H1 (cell line): ENCODE measurements around the gene BMF. TPM values are rescaled to one million over a fixed set of nuclear protein-coding genes. Genes with fewer than 3 reads are reported as not detected.

ENCODE experiments used
- CTCF ChIA-PET: fragments of 300-600 bp; sonication (Branson Sonifier 250); formaldehyde crosslinking; loops from one replicate; lab custom pipeline; 2021; ENCODE audit not compliant: partially characterized antibody; lab: Charles Lee
- POLR2A ChIA-PET: fragments of 300-600 bp; sonication (Branson Sonifier 250); formaldehyde crosslinking; loops from one replicate; lab custom pipeline; 2021; ENCODE audit warnings: inconsistent platforms; ENCODE audit not compliant: partially characterized antibody; lab: Charles Lee
- DNase-seq, 2 experiments: peaks; one replicate each; pipeline versions ENCODE4 v3.0.0 to v3.0.0-alpha.2; 2010 to 2022; ENCODE audit warnings: low spot score in 2 of 2, low read depth in 1 of 2, mixed read lengths in 1 of 2
- FAIRE-seq: peaks from 2 replicates; lab custom pipeline; 2011; peaks lifted over from hg19 to GRCh38; lab: Jason Lieb, UNC
- H2AFZ ChIP-seq: 2 replicates; pipeline ENCODE4 v1.8.1; 2012; ENCODE audit warnings: low read length, inconsistent platforms
- H2AK5ac ChIP-seq: 2 replicates; pipeline ENCODE4 v1.6.1; 2013; ENCODE audit warnings: low read depth, low read length
- H2BK120ac ChIP-seq: replicated peaks from 2 replicates; pipeline ENCODE3; 2013; ENCODE audit warnings: low read depth, low read length, inconsistent platforms
- H2BK12ac ChIP-seq: 2 replicates; pipeline ENCODE4 v1.6.1; 2013; ENCODE audit warnings: low read depth, low read length
- H2BK15ac ChIP-seq: 2 replicates; pipeline ENCODE4 v1.6.1; 2013; ENCODE audit warnings: low read length
- H2BK20ac ChIP-seq: 2 replicates; pipeline ENCODE4 v1.6.1; 2013; ENCODE audit warnings: low read length
- H2BK5ac ChIP-seq: 2 replicates; pipeline ENCODE4 v1.6.1; 2013; ENCODE audit warnings: low read depth, low read length
- H3K14ac ChIP-seq: 2 replicates; pipeline ENCODE4 v1.6.1; 2013; ENCODE audit warnings: inconsistent platforms; ENCODE audit not compliant: insufficient read length
- H3K18ac ChIP-seq: 2 replicates; pipeline ENCODE4 v1.6.1; 2013; ENCODE audit warnings: low read length; ENCODE audit errors: extremely low read depth
- H3K23ac ChIP-seq: 2 replicates; pipeline ENCODE4 v1.6.1; 2013; ENCODE audit warnings: inconsistent platforms; ENCODE audit not compliant: insufficient read length
- H3K23me2 ChIP-seq: 2 replicates; pipeline ENCODE4 v1.6.1; 2013; ENCODE audit warnings: low read depth, low read length
- H3K27ac ChIP-seq: 2 replicates; pipeline ENCODE4 v1.6.1; 2011; ENCODE audit warnings: low read depth, low read length, inconsistent platforms
- H3K27me3 ChIP-seq, 4 experiments: replicated peaks in 1 of 4; 1 replicate in 1 of 4; 2 replicates in 3 of 4; pipeline versions ENCODE4 v1.6.1 to v1.8.1; 2011 to 2013; ENCODE audit warnings: low read length in 3 of 4, mild to moderate bottlenecking in 3 of 4, inconsistent platforms in 2 of 4, mixed read lengths in 2 of 4, moderate library complexity in 1 of 4; ENCODE audit not compliant: control insufficient read depth in 3 of 4, insufficient read depth in 3 of 4; ENCODE audit errors: extremely low read depth in 1 of 4
- H3K36me3 ChIP-seq, 4 experiments: 2 replicates each; pipeline versions ENCODE4 v1.6.1 to v1.8.1; 2011 to 2013; ENCODE audit warnings: mild to moderate bottlenecking in 4 of 4, low read length in 3 of 4, moderate library complexity in 2 of 4, control low read depth in 1 of 4, inconsistent platforms in 1 of 4; ENCODE audit not compliant: insufficient read depth in 4 of 4, control insufficient read depth in 2 of 4
- H3K4ac ChIP-seq: replicated peaks from 2 replicates; pipeline ENCODE3; 2013; ENCODE audit warnings: low read length, low read depth, mixed read lengths, inconsistent platforms; ENCODE audit not compliant: insufficient read length
- H3K4me1 ChIP-seq, 4 experiments: replicated peaks in 1 of 4; 1 replicate in 1 of 4; 2 replicates in 3 of 4; pipeline versions ENCODE4 v1.6.1 to v1.8.1; 2011 to 2013; ENCODE audit warnings: low read length in 3 of 4, inconsistent platforms in 2 of 4, mixed read lengths in 1 of 4; ENCODE audit not compliant: insufficient read depth in 4 of 4, control insufficient read depth in 3 of 4
- H3K4me2 ChIP-seq, 2 experiments: 2 replicates each; pipeline versions ENCODE4 v1.6.1 to v1.8.1; 2011 to 2013; ENCODE audit warnings: low read depth in 2 of 2, low read length in 2 of 2, control low read depth in 1 of 2, inconsistent platforms in 1 of 2, mild to moderate bottlenecking in 1 of 2; ENCODE audit not compliant: insufficient read depth in 1 of 2
- H3K4me3 ChIP-seq, 4 experiments: fragments of 200-600, 300-600 bp in 1 of 4; sonication (generic), shearing (Covaris generic), sonication (Bioruptor Twin) in 1 of 4; 2 replicates each; pipeline versions ENCODE4 v1.5.1 to v1.8.1; 2011 to 2016; ENCODE audit warnings: low read length in 4 of 4, low read depth in 3 of 4, control low read depth in 2 of 4, inconsistent platforms in 2 of 4, mild to moderate bottlenecking in 2 of 4, mixed read lengths in 1 of 4, moderate library complexity in 1 of 4; ENCODE audit not compliant: insufficient read depth in 2 of 4; ENCODE audit errors: extremely low read depth in 1 of 4
- H3K56ac ChIP-seq: replicated peaks from 2 replicates; pipeline ENCODE3; 2013; ENCODE audit warnings: low read depth, mild to moderate bottlenecking, mixed read lengths, low read length, inconsistent platforms; ENCODE audit not compliant: insufficient read length
- H3K79me1 ChIP-seq: 2 replicates; pipeline ENCODE4 v1.6.1; 2013; ENCODE audit warnings: low read depth, low read length, control low read depth
- H3K79me2 ChIP-seq, 2 experiments: 2 replicates each; pipeline versions ENCODE4 v1.6.1 to v1.8.1; 2012 to 2013; ENCODE audit warnings: low read length in 2 of 2, mild to moderate bottlenecking in 2 of 2, inconsistent platforms in 1 of 2; ENCODE audit not compliant: insufficient read depth in 2 of 2, control insufficient read depth in 1 of 2
- H3K9ac ChIP-seq, 4 experiments: replicated peaks in 1 of 4; 1 replicate in 1 of 4; 2 replicates in 3 of 4; pipeline versions ENCODE4 v1.6.1 to v1.8.1; 2011 to 2013; ENCODE audit warnings: low read depth in 3 of 4, low read length in 3 of 4, control low read depth in 2 of 4, mild to moderate bottlenecking in 2 of 4, moderate library complexity in 2 of 4, inconsistent platforms in 1 of 4; ENCODE audit errors: extremely low read depth in 1 of 4
- H3K9me3 ChIP-seq, 2 experiments: 2 replicates each; pipeline versions ENCODE4 v1.6.1 to v1.8.1; 2012 to 2013; ENCODE audit warnings: mild to moderate bottlenecking in 2 of 2, moderate library complexity in 2 of 2, control low read depth in 1 of 2, inconsistent platforms in 1 of 2, low read depth in 1 of 2, low read length in 1 of 2, mixed read lengths in 1 of 2; ENCODE audit not compliant: insufficient read depth in 2 of 2
- H4K20me1 ChIP-seq, 2 experiments: replicated peaks in 1 of 2; 2 replicates each; pipeline versions ENCODE3 to v1.8.1; 2011 to 2013; ENCODE audit warnings: inconsistent platforms in 2 of 2, low read length in 2 of 2, mild to moderate bottlenecking in 1 of 2; ENCODE audit not compliant: insufficient read depth in 2 of 2, control insufficient read depth in 1 of 2
- H4K5ac ChIP-seq: 2 replicates; pipeline ENCODE4 v1.6.1; 2013; ENCODE audit warnings: low read length, low read depth, mixed read lengths, inconsistent platforms; ENCODE audit not compliant: insufficient read length
- H4K8ac ChIP-seq: 2 replicates; pipeline ENCODE4 v1.8.0; 2013; ENCODE audit warnings: mild to moderate bottlenecking, moderate library complexity, low read length, inconsistent platforms; ENCODE audit not compliant: insufficient read depth; ENCODE audit errors: extremely low read depth
- H4K91ac ChIP-seq: replicated peaks from 2 replicates; pipeline ENCODE3; 2013; ENCODE audit warnings: low read length, mixed read lengths, inconsistent platforms; ENCODE audit not compliant: insufficient read length
- BACH1 ChIP-seq: IDR thresholded peaks from 2 replicates; pipeline ENCODE4 v1.6.1; 2012; ENCODE audit warnings: low read length, improper control_type of control experiment
- MAFK ChIP-seq: IDR thresholded peaks from 2 replicates; pipeline ENCODE4 v1.6.1; 2012; ENCODE audit warnings: low read depth, mild to moderate bottlenecking, improper control_type of control experiment, low read length
- SP1 ChIP-seq: IDR thresholded peaks from 2 replicates; pipeline ENCODE4 v1.6.1; 2011; ENCODE audit warnings: low read depth, low read length
- TAF1 ChIP-seq: IDR thresholded peaks from 2 replicates; pipeline ENCODE4 v1.6.1; 2011; ENCODE audit warnings: mild to moderate bottlenecking, low read depth, low read length
- WGBS, 2 experiments: shearing (Covaris generic) in 1 of 2; methylation state at CpG; one replicate each; pipeline versions ENCODE4 v1.1.6 to v1.1.7; 2013 to 2015; ENCODE audit warnings: low lambda C conversion rate in 2 of 2, mixed read lengths in 2 of 2, inconsistent platforms in 1 of 2, low coverage in 1 of 2, missing lambda C conversion rate in 1 of 2; ENCODE audit not compliant: insufficient replicate concordance in 2 of 2, insufficient coverage in 1 of 2, insufficient read length in 1 of 2; ENCODE audit errors: extremely low coverage in 1 of 2, missing lambda C conversion rate in 1 of 2; 5-methylcytosine and 5-hydroxymethylcytosine counted together
- polyA plus RNA-seq, 7 experiments: library from polyadenylated mRNA; depleted of rRNA in 3 of 7; stranded (reverse) in 5 of 7; unstranded in 2 of 7; fragments of >200 nt in 5 of 7; fragments of 200-250 nt in 2 of 7; gene quantifications; 1 replicate in 5 of 7; 2 replicates in 1 of 7; 4 replicates in 1 of 7; pipeline versions ENCODE4 v1.2.1 to v1.2.3, GENCODE V29; 2011 to 2013; ENCODE audit warnings: missing spikeins in 2 of 7, mixed read lengths in 2 of 7
- total RNA-seq: library from RNA; stranded (reverse); fragmentation: NEBNext Ultra II Directional; extraction: Animal tissue kit (Norgen Biotek cat#: 25700); gene quantifications from 2 replicates; pipeline ENCODE4 v1.2.1, GENCODE V29; 2021

The BMF gene
- total and polyA plus RNA-seq, 2 of the 8 experiments (the other 6 are each of a cell fraction or from before 2014, with no cell fraction given), result 21.2 to 24.2 TPM

DNA sequence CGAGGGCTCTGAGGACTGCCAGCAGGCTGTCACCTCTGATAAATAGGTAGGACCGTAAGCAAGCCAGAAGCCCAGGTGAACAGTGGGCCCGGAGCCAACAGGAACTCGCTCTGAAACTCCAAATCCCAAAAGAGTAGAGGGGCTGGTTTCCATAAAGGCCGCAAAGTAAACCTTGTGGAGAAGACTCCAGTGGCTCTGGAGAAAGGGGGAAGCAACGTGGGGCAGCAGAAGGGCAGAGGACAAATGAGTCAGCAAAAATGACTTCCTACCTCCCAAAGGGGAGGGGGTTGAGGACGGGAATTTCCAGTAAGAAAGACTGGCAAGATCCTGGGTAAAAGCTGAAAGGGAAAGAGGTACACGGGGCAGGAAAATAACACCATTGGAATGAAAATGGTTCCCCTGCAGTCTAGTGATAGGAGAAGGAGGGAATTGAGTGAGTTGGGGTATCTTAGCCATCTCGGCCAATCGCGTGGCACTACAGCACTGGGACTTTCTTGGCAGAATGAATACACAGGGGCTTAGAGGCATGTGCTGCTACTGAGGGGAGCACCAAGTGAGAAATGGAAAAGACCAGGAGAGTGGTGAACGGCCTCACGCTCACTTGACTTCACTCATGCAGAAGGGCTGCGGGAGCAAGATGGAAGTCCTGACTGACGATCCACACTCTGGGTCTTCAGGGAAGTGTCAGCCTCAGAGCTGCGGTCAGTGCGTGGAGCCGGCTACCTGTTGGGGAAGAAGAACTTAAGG is 33.2 kb downstream of the BMF start:
- H3K23ac ChIP-seq, result no peak overlapping the region
- H3K27ac ChIP-seq, result no peak overlapping the region
- no peaks in the 10 kb centered on the region for H3K79me2 ChIP-seq
- H4K20me1 ChIP-seq, result no peaks in the 10 kb centered on the region
- POLR2A ChIA-PET, result interaction anchor here (1.5 to 1.7 kb wide), 3 partner anchors 16 to 29 kb away, joined by 3 to 9 read pairs (median 4); no protein-coding TSS in a partner anchor
- peak overlapping the region; percentile 57 for H2BK120ac ChIP-seq
- H3K9me3 ChIP-seq, result no peaks in the 10 kb centered on the region
- TF ChIP-seq TAF1 (0 out of 2 replicates have a peak, but pooled peaks have one; percentile 37), BACH1 (peak; percentile 68), SP1 (no peak), MAFK (peak; percentile 72)
- TF ChIP-seq, all 59 proteins: peak for 3
- H4K91ac ChIP-seq, result peak overlapping the region; percentile 83
- no peak overlapping the region for H2BK20ac ChIP-seq
- H3K4ac ChIP-seq, result no peak overlapping the region
- no peaks in the 10 kb centered on the region for H3K79me1 ChIP-seq
- H2BK5ac ChIP-seq, result peak overlapping the region; percentile 35; the same call in 1 of the 2 replicates
- H2AK5ac ChIP-seq, result peak overlapping the region; percentile 7; the same call in 1 of the 2 replicates
- no peaks in the 10 kb centered on the region for H3K23me2 ChIP-seq
- FAIRE-seq (no peak), DNase-seq (no peak)
- H2AFZ ChIP-seq, result peak overlapping the region; percentile 81; the same call in 1 of the 2 replicates
- no peak overlapping the region; the same call in 1 of the 2 replicates for H4K8ac ChIP-seq
- WGBS, 2 experiments, result 85% methylated on average over 17 of the region's 18 CpGs; no CpG with 5 or more reads in 1 of the 2 experiments
- peak overlapping the region; percentile 82; the same call in 1 of the 2 replicates for H2BK12ac ChIP-seq
- CTCF ChIA-PET, result interaction anchor here (1.0 to 10.5 kb wide), 5 partner anchors 12 to 31 kb away, joined by 3 to 113 read pairs (median 3); partner anchors contain the start of gene BMF
- peaks cover 0 to 9% (median 2%) of the 10 kb centered on the region in 4 experiments; a peak in 3 of 7 replicates for H3K4me1 ChIP-seq
- peak overlapping the region; percentile 71 for H3K18ac ChIP-seq
- no peak overlapping the region for H3K56ac ChIP-seq
- H2BK15ac ChIP-seq, result no peak overlapping the region
- peak overlapping the region; percentile 6 for H4K5ac ChIP-seq
- H3K36me3 ChIP-seq, result no peaks in the 10 kb centered on the region
- H3K14ac ChIP-seq, result no peak overlapping the region
- no peak overlapping the region for H3K9ac ChIP-seq
- H3K4me3 ChIP-seq, result no peak overlapping the region
- H3K27me3 ChIP-seq, result no peaks in the 10 kb centered on the region; a peak in 1 of 7 replicates
- H3K4me2 ChIP-seq, result no peak overlapping the region
